Measurements from ENCODE around the gene TSPO2. TPM values are rescaled to one million over a fixed set of nuclear protein-coding genes. Genes with fewer than 3 reads are reported as not detected.
A peak's percentile ranks its signal among the peaks of the same experiment; 100 is the strongest.

The TSPO2 gene
- total and polyA plus RNA-seq, 2 of the 13 experiments (the other 11 are each of a cell fraction or from before 2014, with no cell fraction given): 0.55 TPM; not detected in 1

GRCh38 chr6:41011673-41012072, 30.6 kb upstream of the TSPO2 start (continued):
- TF ChIP-seq MIER3 (CRISPR knock-in tag; IDR thresholded peaks at IDR 0.05; ENCODE audit: borderline replicate concordance) (no peak), ZFP41 (CRISPR knock-in tag; IDR thresholded peaks at IDR 0.05; ENCODE audit: borderline replicate concordance) (no peak), ARHGAP35 (CRISPR knock-in tag; IDR thresholded peaks at IDR 0.05; ENCODE audit: borderline replicate concordance) (no peak), ZNF788 (CRISPR knock-in tag; IDR thresholded peaks at IDR 0.05; ENCODE audit: borderline replicate concordance) (no peak), HNRNPH1 (optimal IDR thresholded peaks at IDR 0.05; ENCODE audit: low read depth, low read length) (no peak), SMYD3 (CRISPR knock-in tag; IDR thresholded peaks at IDR 0.05) (no peak), ZNF317 (CRISPR knock-in tag; IDR thresholded peaks at IDR 0.05) (no peak), TFE3 (CRISPR knock-in tag; IDR thresholded peaks at IDR 0.05) (no peak), TIGD3 (CRISPR knock-in tag; IDR thresholded peaks at IDR 0.05; ENCODE audit: borderline replicate concordance) (no peak), BRD4 (CRISPR knock-in tag; IDR thresholded peaks at IDR 0.05) (no peak), EEA1 (CRISPR knock-in tag; IDR thresholded peaks at IDR 0.05; ENCODE audit: borderline replicate concordance) (no peak), MAX (IDR thresholded peaks at IDR 0.05) (no peak), CENPX (CRISPR knock-in tag; IDR thresholded peaks at IDR 0.05) (no peak), ZNF546 (CRISPR knock-in tag; conservative IDR thresholded peaks at IDR 0.05) (no peak), SP2 (CRISPR knock-in tag; IDR thresholded peaks at IDR 0.05) (no peak), ZFP37 (CRISPR knock-in tag; IDR thresholded peaks at IDR 0.05; ENCODE audit: borderline replicate concordance) (no peak), SOX13 (IDR thresholded peaks at IDR 0.05) (no peak), SOX13 (CRISPR knock-in tag; conservative IDR thresholded peaks at IDR 0.05 in 1 of 2, IDR thresholded peaks at IDR 0.05 in 1 of 2) (peak in 1 of 2 experiments; percentile 70; a peak in 2 of 4 replicates), DR1 (CRISPR knock-in tag; IDR thresholded peaks at IDR 0.05) (no peak), ZNF7 (CRISPR knock-in tag; IDR thresholded peaks at IDR 0.05) (no peak), ZFP62 (CRISPR knock-in tag; IDR thresholded peaks at IDR 0.05) (no peak), HNF1A (IDR thresholded peaks at IDR 0.05; ENCODE audit: low read depth) (no peak), HNF1A (CRISPR knock-in tag; IDR thresholded peaks at IDR 0.05; ENCODE audit: borderline replicate concordance) (no peak), SP140L (CRISPR knock-in tag; IDR thresholded peaks at IDR 0.05; ENCODE audit: borderline replicate concordance) (no peak), FOXA1 (IDR thresholded peaks at IDR 0.05) (no peak), FOXA1 (CRISPR knock-in tag; IDR thresholded peaks at IDR 0.05) (0 out of 2 replicates have a peak, but pooled peaks have one; percentile 14), ARNTL (CRISPR knock-in tag; IDR thresholded peaks at IDR 0.05) (no peak)

Measured in HepG2 (cell line).